ENCODE results near the gene PLD2. TPM values are rescaled to one million over a fixed set of nuclear protein-coding genes. Genes with fewer than 3 reads are reported as not detected.
A peak's percentile ranks its signal among the peaks of the same experiment; 100 is the strongest.

Gene PLD2
- total and polyA plus RNA-seq, 10 of the 15 experiments (the other 5 are each of a cell fraction or from before 2014, with no cell fraction given), result 0.71 to 16.5 (median 7.0) TPM

DNA sequence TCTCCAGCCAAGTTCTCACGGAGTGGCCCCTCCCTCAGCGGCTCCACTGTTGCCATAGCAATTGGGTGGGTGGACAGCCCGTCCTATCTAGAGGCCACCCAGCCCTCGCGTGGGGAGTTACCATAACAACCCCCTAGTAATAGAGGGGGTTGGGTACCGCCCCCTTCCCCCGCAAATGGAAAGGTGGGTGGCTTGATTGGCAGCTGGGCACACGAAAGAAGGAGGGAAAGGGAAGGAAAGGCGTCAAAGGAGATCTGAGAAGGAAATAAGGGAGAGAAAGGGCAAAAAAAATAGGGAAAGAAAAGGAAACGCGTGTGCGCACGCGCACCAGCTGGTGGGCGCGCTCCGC, 25.9 kb downstream of the PLD2 start (continued):
- TF ChIP-seq, protein P1, sequence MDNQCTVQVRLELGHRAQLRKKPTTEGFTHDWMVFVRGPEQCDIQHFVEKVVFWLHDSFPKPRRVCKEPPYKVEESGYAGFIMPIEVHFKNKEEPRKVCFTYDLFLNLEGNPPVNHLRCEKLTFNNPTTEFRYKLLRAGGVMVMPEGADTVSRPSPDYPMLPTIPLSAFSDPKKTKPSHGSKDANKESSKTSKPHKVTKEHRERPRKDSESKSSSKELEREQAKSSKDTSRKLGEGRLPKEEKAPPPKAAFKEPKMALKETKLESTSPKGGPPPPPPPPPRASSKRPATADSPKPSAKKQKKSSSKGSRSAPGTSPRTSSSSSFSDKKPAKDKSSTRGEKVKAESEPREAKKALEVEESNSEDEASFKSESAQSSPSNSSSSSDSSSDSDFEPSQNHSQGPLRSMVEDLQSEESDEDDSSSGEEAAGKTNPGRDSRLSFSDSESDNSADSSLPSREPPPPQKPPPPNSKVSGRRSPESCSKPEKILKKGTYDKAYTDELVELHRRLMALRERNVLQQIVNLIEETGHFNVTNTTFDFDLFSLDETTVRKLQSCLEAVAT (IDR thresholded peaks at IDR 0.05), result peak; percentile 75; the same call in 1 of the 2 replicates

DNA sequence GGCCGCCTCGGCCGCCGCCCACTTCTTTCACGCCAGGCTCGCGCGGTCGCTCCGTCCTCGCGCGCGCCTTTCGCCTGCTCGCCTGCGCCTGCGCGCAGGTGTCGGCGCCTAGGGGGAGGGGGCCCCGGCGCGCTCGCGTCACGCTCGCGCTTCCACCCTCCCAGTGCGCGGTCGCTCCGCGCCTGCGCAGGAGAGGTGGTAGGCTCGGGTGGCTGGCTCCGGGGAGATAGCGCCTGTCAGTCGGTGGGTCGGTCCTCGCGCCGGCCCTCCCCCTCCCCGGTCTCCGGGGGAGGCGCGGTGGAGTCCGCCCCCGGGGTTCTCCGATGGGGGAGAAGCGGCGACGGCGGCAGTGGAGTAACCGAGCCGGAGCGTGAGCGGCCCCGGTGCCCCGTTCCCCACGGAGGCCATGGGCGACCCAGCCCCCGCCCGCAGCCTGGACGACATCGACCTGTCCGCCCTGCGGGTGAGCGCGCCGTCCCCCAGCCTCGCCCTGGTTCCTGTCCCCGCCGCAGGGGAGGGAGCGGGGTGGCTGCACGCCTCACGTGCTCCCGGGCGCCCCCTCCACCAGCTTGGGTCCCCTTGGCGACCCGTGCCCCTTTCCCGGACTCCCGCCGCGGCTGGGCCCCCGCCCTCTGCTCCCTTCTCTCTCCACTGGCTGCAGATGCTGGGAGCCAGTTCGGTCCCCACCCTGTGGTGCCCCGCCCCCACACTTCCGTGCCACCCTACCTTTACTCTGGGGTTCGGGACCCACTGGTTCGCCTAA, 26.4 kb downstream of the PLD2 start, which contains the start of gene MINK1:
Gene MINK1, plus strand, starts transcription at position 163 of the 763 bp plus-strand sequence. Its CDS starts 244 bp downstream, at position 407.
- SMC1A ChIA-PET (ENCODE audit: uncharacterized antibody, unreplicated experiment), result interaction anchor here (1.0 kb wide), 1 partner anchor 123 kb away, joined by 3 read pairs; the partner anchor contains the start of gene ARRB2
- no peak for FAIRE-seq
- H3K79me2 ChIP-seq (ENCODE audit: control insufficient read depth, insufficient read depth, low read length), result peaks cover 33% of the 10 kb centered on the region
- peak; percentile 95 for TF ChIP-seq RB1 (IDR thresholded peaks at IDR 0.05; ENCODE audit: borderline replicate concordance)
- peak; percentile 75; the same call in 1 of the 2 replicates for TF ChIP-seq DPF2 (IDR thresholded peaks at IDR 0.05)
- TF ChIP-seq, protein P2, sequence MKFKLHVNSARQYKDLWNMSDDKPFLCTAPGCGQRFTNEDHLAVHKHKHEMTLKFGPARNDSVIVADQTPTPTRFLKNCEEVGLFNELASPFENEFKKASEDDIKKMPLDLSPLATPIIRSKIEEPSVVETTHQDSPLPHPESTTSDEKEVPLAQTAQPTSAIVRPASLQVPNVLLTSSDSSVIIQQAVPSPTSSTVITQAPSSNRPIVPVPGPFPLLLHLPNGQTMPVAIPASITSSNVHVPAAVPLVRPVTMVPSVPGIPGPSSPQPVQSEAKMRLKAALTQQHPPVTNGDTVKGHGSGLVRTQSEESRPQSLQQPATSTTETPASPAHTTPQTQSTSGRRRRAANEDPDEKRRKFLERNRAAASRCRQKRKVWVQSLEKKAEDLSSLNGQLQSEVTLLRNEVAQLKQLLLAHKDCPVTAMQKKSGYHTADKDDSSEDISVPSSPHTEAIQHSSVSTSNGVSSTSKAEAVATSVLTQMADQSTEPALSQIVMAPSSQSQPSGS (IDR thresholded peaks at IDR 0.05; ENCODE audit: low read length), result no peak
- TF ChIP-seq, protein P3, sequence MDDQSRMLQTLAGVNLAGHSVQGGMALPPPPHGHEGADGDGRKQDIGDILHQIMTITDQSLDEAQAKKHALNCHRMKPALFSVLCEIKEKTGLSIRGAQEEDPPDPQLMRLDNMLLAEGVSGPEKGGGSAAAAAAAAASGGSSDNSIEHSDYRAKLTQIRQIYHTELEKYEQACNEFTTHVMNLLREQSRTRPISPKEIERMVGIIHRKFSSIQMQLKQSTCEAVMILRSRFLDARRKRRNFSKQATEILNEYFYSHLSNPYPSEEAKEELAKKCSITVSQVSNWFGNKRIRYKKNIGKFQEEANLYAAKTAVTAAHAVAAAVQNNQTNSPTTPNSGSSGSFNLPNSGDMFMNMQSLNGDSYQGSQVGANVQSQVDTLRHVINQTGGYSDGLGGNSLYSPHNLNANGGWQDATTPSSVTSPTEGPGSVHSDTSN (IDR thresholded peaks at IDR 0.05; ENCODE audit: insufficient replicate concordance, low read depth, low read length), result peak; percentile 38
- no peak for TF ChIP-seq ZNF622 (IDR thresholded peaks at IDR 0.05)
- TF ChIP-seq ZNF207 (IDR thresholded peaks at IDR 0.05; ENCODE audit: borderline replicate concordance), result 0 out of 2 replicates have a peak, but pooled peaks have one; percentile 60
- peak; percentile 54 for TF ChIP-seq GATAD2B (conservative IDR thresholded peaks at IDR 0.05; ENCODE audit: low read depth)
- TF ChIP-seq SMARCA5 (IDR thresholded peaks at IDR 0.05), result peak; percentile 81; the same call in 1 of the 2 replicates
- TF ChIP-seq KLF5 (IDR thresholded peaks at IDR 0.05; ENCODE audit: partially characterized antibody), result peak; percentile 5
- peak; percentile 91 for TF ChIP-seq NRF1 (conservative IDR thresholded peaks at IDR 0.05; ENCODE audit: low read depth, low read length)
- TF ChIP-seq TCF3 (IDR thresholded peaks at IDR 0.05; ENCODE audit: borderline replicate concordance, insufficient read depth, low read depth, low read length), result no peak
- no peak for TF ChIP-seq HDAC6 (IDR thresholded peaks at IDR 0.05; ENCODE audit: unreplicated experiment)
- peak; percentile 52 to 88; a peak in 3 of 4 replicates for TF ChIP-seq BHLHE40 (IDR thresholded peaks at IDR 0.05; ENCODE audit: borderline replicate concordance in 1 of 2, low read depth in 2 of 2, low read length in 1 of 2)

More for the DNA sequence above, 26.4 kb downstream of the PLD2 start, which contains the start of gene MINK1:
- ChIA-PET CTCF (no interaction called here), RAD21 (ENCODE audit: unreplicated experiment) (interaction anchor here (1.8 kb wide), 1 partner anchor 123 kb away, joined by 5 read pairs; the partner anchor contains the start of gene ARRB2), POLR2A (interaction anchor here (0.5 to 1.3 kb wide), 4 partner anchors 10 to 47 kb away, joined by 3 to 5 read pairs (median 4); partner anchors contain the start of gene PSMB6)
- Histone ChIP-seq H4K20me1 (ENCODE audit: control insufficient read depth, insufficient read depth) (peaks cover 9% of the 10 kb centered on the region; the same call in 1 of the 2 replicates), H3K36me3 (ENCODE audit: control insufficient read depth in 2 of 2, insufficient read depth in 2 of 2, low read length in 1 of 2) (no peaks in the 10 kb centered on the region; a peak in 2 of 4 replicates), H3K27me3 (replicated peaks in 1 of 2; ENCODE audit: control insufficient read depth in 2 of 2, insufficient read depth in 2 of 2, low read length in 1 of 2) (no peaks in the 10 kb centered on the region), H3K4me3 (peak within 1 kb of the TSS; percentile 82), H2AFZ (ENCODE audit: control insufficient read depth, low read depth, low read length) (peak within 1 kb of the TSS; percentile 95), H3K4me1 (ENCODE audit: control insufficient read depth, insufficient read depth, low read length) (peaks cover 23% of the 10 kb centered on the region), H3K9me3 (replicated peaks; ENCODE audit: control insufficient read depth, insufficient read depth, low read length) (no peaks in the 10 kb centered on the region), H3K9ac (ENCODE audit: control insufficient read depth, insufficient read depth, low read length) (peak within 1 kb of the TSS; percentile 65), H3K27ac (ENCODE audit: control insufficient read depth, insufficient read depth) (peak within 1 kb of the TSS; percentile 76), H3K4me2 (ENCODE audit: control insufficient read depth, insufficient read depth) (peak within 1 kb of the TSS; percentile 73)
- BruUV-seq (replicated peaks), result no TSS peak
- WGBS (ENCODE audit: insufficient coverage, insufficient replicate concordance, low lambda C conversion rate, missing lambda C conversion rate), result under 1% methylated on average over 71 of the region's 91 CpGs
- intact Hi-C loops (cut with micrococcal nuclease; ENCODE audit: unreplicated experiment), result no loop called here
- ATAC-seq (peak; percentile 91), DNase-seq (ENCODE audit: low read depth, low spot score) (peak; percentile 80)
- in situ Hi-C loops (cut with MboI), result no loop called here
